Astrocyte (in vitro differentiated cells and primary cell): Measurements from ENCODE around the gene IVD. TPM values are rescaled to one million over a fixed set of nuclear protein-coding genes. Genes with fewer than 3 reads are reported as not detected.

Source experiments
- DNase-seq: peaks from one replicate; pipeline ENCODE4 v3.0.0-alpha.2; 2010; ENCODE audit warnings: low read depth
- FAIRE-seq: peaks from 2 replicates; lab custom pipeline; 2011; peaks lifted over from hg19 to GRCh38; lab: Jason Lieb, UNC
- H2AFZ ChIP-seq: 2 replicates; pipeline ENCODE4 v1.6.0; 2012; ENCODE audit warnings: low read depth, low read length, inconsistent platforms
- H3K27ac ChIP-seq: 2 replicates; pipeline ENCODE4 v1.5.1; 2011; ENCODE audit warnings: low read depth, low read length, inconsistent platforms
- H3K27me3 ChIP-seq: 2 replicates; pipeline ENCODE4 v1.6.0; 2011; ENCODE audit warnings: low read length, inconsistent platforms; ENCODE audit not compliant: insufficient read depth
- H3K36me3 ChIP-seq: 2 replicates; pipeline ENCODE4 v1.5.1; 2011; ENCODE audit warnings: low read length, inconsistent platforms; ENCODE audit not compliant: insufficient read depth
- H3K4me1 ChIP-seq: 2 replicates; pipeline ENCODE4 v1.5.1; 2011; ENCODE audit warnings: low read length, inconsistent platforms; ENCODE audit not compliant: insufficient read depth
- H3K4me2 ChIP-seq: 2 replicates; pipeline ENCODE4 v1.6.0; 2012; ENCODE audit warnings: low read length, inconsistent platforms
- H3K4me3 ChIP-seq: 2 replicates; pipeline ENCODE4 v1.5.1; 2011; ENCODE audit warnings: low read depth, mild to moderate bottlenecking, low read length, inconsistent platforms; ENCODE audit not compliant: insufficient read depth
- H3K79me2 ChIP-seq: 2 replicates; pipeline ENCODE4 v1.6.0; 2012; ENCODE audit warnings: mild to moderate bottlenecking, low read length, inconsistent platforms; ENCODE audit not compliant: insufficient read depth
- H3K9ac ChIP-seq: 2 replicates; pipeline ENCODE4 v1.6.0; 2012; ENCODE audit warnings: mild to moderate bottlenecking, low read length, inconsistent platforms
- H3K9me3 ChIP-seq: 2 replicates; pipeline ENCODE4 v1.5.1; 2012; ENCODE audit warnings: low read depth, mild to moderate bottlenecking, low read length, inconsistent platforms; ENCODE audit not compliant: insufficient read depth
- H4K20me1 ChIP-seq: 2 replicates; pipeline ENCODE4 v1.6.0; 2012; ENCODE audit warnings: low read length, inconsistent platforms; ENCODE audit not compliant: insufficient read depth
- H3K27ac Mint-ChIP-seq: one replicate; pipeline ENCODE4 v1.8.0; 2021; ENCODE audit warnings: mild to moderate bottlenecking, mixed read lengths; ENCODE audit not compliant: unreplicated experiment
- H3K27me3 Mint-ChIP-seq: one replicate; pipeline ENCODE4 v1.8.0; 2021; ENCODE audit warnings: low read depth, mixed read lengths; ENCODE audit not compliant: unreplicated experiment
- H3K36me3 Mint-ChIP-seq: one replicate; pipeline ENCODE4 v1.8.0; 2021; ENCODE audit warnings: low read depth, mixed read lengths; ENCODE audit not compliant: unreplicated experiment
- H3K4me1 Mint-ChIP-seq: one replicate; pipeline ENCODE4 v1.8.0; 2021; ENCODE audit warnings: low read depth, mixed read lengths; ENCODE audit not compliant: unreplicated experiment
- H3K4me3 Mint-ChIP-seq: one replicate; pipeline ENCODE4 v1.8.0; 2021; ENCODE audit warnings: mild to moderate bottlenecking, moderate library complexity, mixed read lengths; ENCODE audit not compliant: unreplicated experiment
- H3K9me3 Mint-ChIP-seq: one replicate; pipeline ENCODE4 v1.8.0; 2021; ENCODE audit warnings: mild to moderate bottlenecking, mixed read lengths; ENCODE audit not compliant: unreplicated experiment
- CTCF ChIP-seq: IDR thresholded peaks from 2 replicates; pipeline ENCODE4 v1.5.1; 2011; ENCODE audit warnings: low read depth, mild to moderate bottlenecking, inconsistent platforms, low read length, moderate library complexity; ENCODE audit not compliant: insufficient read depth
- EZH2 ChIP-seq: IDR thresholded peaks from 2 replicates; pipeline ENCODE4 v1.6.1; 2012; ENCODE audit warnings: mild to moderate bottlenecking, low read length, inconsistent platforms; ENCODE audit not compliant: insufficient read depth
- total RNA-seq: library from RNA; stranded (reverse); gene quantifications from 2 replicates; pipeline ENCODE4 v1.2.1, GENCODE V29; 2021

The IVD gene
- total RNA-seq, 1 donor from 2014 or later, result 55.1 TPM

- no peaks in the 10 kb centered on the region for H3K9me3 ChIP-seq
- peaks cover 30% of the 10 kb centered on the region for H4K20me1 ChIP-seq
- DNase-seq (no peak), FAIRE-seq (no peak)
- Mint-ChIP-seq H3K4me3 (no peak overlapping the region), H3K4me1 (peaks cover 10% of the 10 kb centered on the region), H3K9me3 (peaks cover 3% of the 10 kb centered on the region), H3K27me3 (no peaks in the 10 kb centered on the region), H3K27ac (no peak overlapping the region), H3K36me3 (peaks cover 29% of the 10 kb centered on the region)
- no peak overlapping the region for H3K27ac ChIP-seq
- no peak for TF ChIP-seq EZH2
- TF ChIP-seq CTCF, result no peak
- H3K36me3 ChIP-seq, result peaks cover 22% of the 10 kb centered on the region
- no peak overlapping the region for H3K4me2 ChIP-seq
- no peak overlapping the region for H3K4me3 ChIP-seq
- no peaks in the 10 kb centered on the region for H3K27me3 ChIP-seq
- peaks cover 23% of the 10 kb centered on the region for H3K79me2 ChIP-seq
- H3K4me1 ChIP-seq, result peaks cover 15% of the 10 kb centered on the region
- H3K9ac ChIP-seq, result no peak overlapping the region
- H2AFZ ChIP-seq, result no peak overlapping the region
Measured at GRCh38 chr15:40409366-40409765, 3.8 kb downstream of the IVD start.

GRCh38 chr15:40410476-40410875, 4.9 kb downstream of the IVD start:
- no peaks in the 10 kb centered on the region for H3K27me3 Mint-ChIP-seq

More at GRCh38 chr15:40410476-40410875, 4.9 kb downstream of the IVD start:
- Histone ChIP-seq H3K27ac (no peak overlapping the region), H3K79me2 (peaks cover 23% of the 10 kb centered on the region), H3K36me3 (peaks cover 30% of the 10 kb centered on the region), H3K27me3 (no peaks in the 10 kb centered on the region), H4K20me1 (peaks cover 30% of the 10 kb centered on the region), H3K4me1 (peaks cover 10% of the 10 kb centered on the region), H3K4me2 (no peak overlapping the region), H3K9me3 (no peaks in the 10 kb centered on the region), H3K4me3 (no peak overlapping the region), H2AFZ (no peak overlapping the region), H3K9ac (no peak overlapping the region)
- DNase-seq (no peak), FAIRE-seq (no peak)
- Mint-ChIP-seq H3K9me3 (peaks cover 3% of the 10 kb centered on the region), H3K4me3 (no peak overlapping the region), H3K27ac (no peak overlapping the region), H3K36me3 (peaks cover 33% of the 10 kb centered on the region), H3K4me1 (peaks cover 9% of the 10 kb centered on the region)
- TF ChIP-seq EZH2 (no peak), CTCF (no peak)
